Tibial artery (tissue), 4 donors: ENCODE data around the gene ITGAX.
A peak's percentile ranks its signal among the peaks of the same experiment; 100 is the strongest.

Experiments used
- DNase-seq, 2 donors: peaks; one replicate each; pipeline ENCODE4 v3.0.0-alpha.2; 2019
- H3K27ac ChIP-seq, 2 donors: fragments of 200-600 bp; sonication (generic) in 1 of 2; 1 replicate in 1 of 2; 2 replicates in 1 of 2; pipeline ENCODE4 v1.5.1; 2018 to 2019; ENCODE audit warnings: mild to moderate bottlenecking in 1 of 2
- H3K27me3 ChIP-seq, 2 donors: fragments of 200-600 bp; sonication (generic) in 1 of 2; one replicate each; pipeline versions ENCODE4 v1.5.1 to v1.6.0; 2016 to 2019
- H3K36me3 ChIP-seq, 3 donors: fragments of 200-600 bp; sonication (generic) in 2 of 3; one replicate each; pipeline ENCODE4 v1.5.1; 2016 to 2019; ENCODE audit warnings: mild to moderate bottlenecking in 2 of 3
- H3K4me1 ChIP-seq, 4 donors: fragments of 200-600 bp; sonication (generic) in 2 of 4; 1 replicate in 3 of 4; 2 replicates in 1 of 4; pipeline ENCODE4 v1.5.1; 2016 to 2019
- H3K4me3 ChIP-seq, 2 donors: fragments of 200-600 bp; sonication (generic) in 1 of 2; 1 replicate in 1 of 2; 2 replicates in 1 of 2; pipeline ENCODE4 v1.5.1; 2018 to 2019; ENCODE audit warnings: mild to moderate bottlenecking in 2 of 2
- H3K9me3 ChIP-seq, 3 donors: fragments of 200-600 bp; sonication (generic) in 1 of 3; one replicate each; pipeline ENCODE4 v1.5.1; 2016 to 2019
- CTCF ChIP-seq, 2 experiments: fragments of 200-600 bp in 1 of 2; fragments of 450-650 bp in 1 of 2; IDR thresholded peaks; one replicate each; pipeline ENCODE4 v1.5.1; 2017 to 2019; ENCODE audit warnings: antibody characterized with exemption in 2 of 2, mild to moderate bottlenecking in 1 of 2, moderate library complexity in 1 of 2
- intact Hi-C: fragments of 100-400 bp; cut with DNase I; formaldehyde crosslinking; loops from one replicate; pipeline ENCODE4 v1.15.0; 2023; ENCODE audit warnings: low total_unique reads

The ITGAX gene

GRCh38 chr16:31423241-31423640 lies 68.3 kb downstream of the ITGAX start:
- Histone ChIP-seq H3K9me3 (no peaks in the 10 kb centered on the region), H3K4me1 (peaks cover 0 to 9% (median 2%) of the 10 kb centered on the region in 4 donors), H3K27ac (no peak overlapping the region), H3K27me3 (peaks cover 0 to 33% of the 10 kb centered on the region in 2 donors), H3K36me3 (no peaks in the 10 kb centered on the region), H3K4me3 (no peak overlapping the region)
- intact Hi-C loops, result no loop called here
- DNase-seq, result no peak
- no peak for TF ChIP-seq CTCF (IDR thresholded peaks at IDR 0.05)

GRCh38 chr16:31423801-31424200 lies 68.8 kb downstream of the ITGAX start:
- Histone ChIP-seq H3K4me3 (no peak overlapping the region), H3K4me1 (peaks cover 0 to 9% (median 3%) of the 10 kb centered on the region in 4 donors), H3K36me3 (no peaks in the 10 kb centered on the region), H3K27ac (no peak overlapping the region), H3K27me3 (peaks cover 0 to 28% of the 10 kb centered on the region in 2 donors), H3K9me3 (no peaks in the 10 kb centered on the region)
- DNase-seq, result no peak
- TF ChIP-seq CTCF (IDR thresholded peaks at IDR 0.05), result no peak
- intact Hi-C loops, result no loop called here

- H3K4me3 ChIP-seq, result peak overlapping the region; percentile 44 to 56
- H3K27ac ChIP-seq, result peak overlapping the region in 1 of 2 donors; percentile 60
- H3K4me1 ChIP-seq, result peaks cover 0 to 9% (median 3%) of the 10 kb centered on the region in 4 donors
- no peaks in the 10 kb centered on the region for H3K9me3 ChIP-seq
- intact Hi-C loops, result no loop called here
- no peak for TF ChIP-seq CTCF (IDR thresholded peaks at IDR 0.05)
- no peaks in the 10 kb centered on the region for H3K36me3 ChIP-seq
- H3K27me3 ChIP-seq, result peaks cover 0 to 16% of the 10 kb centered on the region in 2 donors
- DNase-seq, result peak; percentile 28 to 62
Observed at GRCh38 chr16:31427441-31428278, 72.7 kb downstream of the ITGAX start.

- DNase-seq, result no peak
- TF ChIP-seq CTCF (IDR thresholded peaks at IDR 0.05), result no peak
- intact Hi-C loops, result no loop called here
- Histone ChIP-seq H3K27me3 (peaks cover 0 to 14% of the 10 kb centered on the region in 2 donors), H3K36me3 (no peaks in the 10 kb centered on the region), H3K4me3 (peak within 1 kb of the TSS; percentile 44 to 56), H3K9me3 (no peaks in the 10 kb centered on the region), H3K27ac (peak within 1 kb of the TSS in 1 of 2 donors; percentile 60), H3K4me1 (peaks cover 0 to 9% (median 3%) of the 10 kb centered on the region in 4 donors)
Observed at GRCh38 chr16:31428279-31428597, 73.3 kb downstream of the ITGAX start, which contains the start of gene COX6A2. Gene COX6A2, minus strand, starts transcription at chr16:31428360. Its CDS starts 35 bp downstream, at chr16:31428325.

- peaks cover 0 to 9% (median 3%) of the 10 kb centered on the region in 4 donors for H3K4me1 ChIP-seq
Observed at GRCh38 chr16:31428638-31429247, 73.8 kb downstream of the ITGAX start.

More at GRCh38 chr16:31428638-31429247, 73.8 kb downstream of the ITGAX start:
- no peak for TF ChIP-seq CTCF (IDR thresholded peaks at IDR 0.05)
- Histone ChIP-seq H3K27me3 (peaks cover 0 to 14% of the 10 kb centered on the region in 2 donors), H3K36me3 (no peaks in the 10 kb centered on the region), H3K4me3 (no peak overlapping the region), H3K9me3 (no peaks in the 10 kb centered on the region), H3K27ac (no peak overlapping the region)
- intact Hi-C loops, result no loop called here
- DNase-seq, result peak in 1 of 2 donors; percentile 25
